Smooth muscle cell (in vitro differentiated cells): ENCODE measurements around the gene GATAD2A. TPM values are rescaled to one million over a fixed set of nuclear protein-coding genes. Genes with fewer than 3 reads are reported as not detected.

ENCODE experiments used
- DNase-seq: peaks from one replicate; lab custom pipeline; 2025; ENCODE audit not compliant: unreplicated experiment; lab: John Stamatoyannopoulos, UW
- H2AFZ ChIP-seq: fragments of 200-600 bp; sonication (generic); 2 replicates; pipeline ENCODE4 v1.6.0; 2016; ENCODE audit warnings: antibody characterized with exemption, low read depth, mild to moderate bottlenecking
- H3F3A ChIP-seq: fragments of 200-600 bp; sonication (generic); 2 replicates; pipeline ENCODE4 v1.6.0; 2017; ENCODE audit warnings: antibody characterized with exemption, low read depth
- H3K27ac ChIP-seq: fragments of 200-600 bp; sonication (generic); 2 replicates; pipeline ENCODE4 v1.5.1; 2016; ENCODE audit warnings: low read depth, mild to moderate bottlenecking
- H3K27me3 ChIP-seq: fragments of 200-600 bp; sonication (generic); 2 replicates; pipeline ENCODE4 v1.6.1; 2016; ENCODE audit warnings: low read depth, mild to moderate bottlenecking
- H3K36me3 ChIP-seq: fragments of 200-600 bp; sonication (generic); 2 replicates; pipeline ENCODE4 v1.5.1; 2016; ENCODE audit warnings: low read depth
- H3K4me1 ChIP-seq: fragments of 200-600 bp; sonication (generic); 2 replicates; pipeline ENCODE4 v1.5.1; 2016; ENCODE audit warnings: low read depth
- H3K4me2 ChIP-seq: fragments of 200-600 bp; sonication (generic); 2 replicates; pipeline ENCODE4 v1.6.0; 2016; ENCODE audit warnings: mild to moderate bottlenecking
- H3K4me3 ChIP-seq: fragments of 200-600 bp; sonication (generic); 2 replicates; pipeline ENCODE4 v1.5.1; 2016; ENCODE audit warnings: mild to moderate bottlenecking
- H3K79me2 ChIP-seq: fragments of 200-600 bp; sonication (generic); 2 replicates; pipeline ENCODE4 v1.6.0; 2016; ENCODE audit warnings: low read depth, mild to moderate bottlenecking
- H3K9ac ChIP-seq: fragments of 200-600 bp; sonication (generic); 2 replicates; pipeline ENCODE4 v1.6.0; 2016; ENCODE audit warnings: low read depth
- H3K9me3 ChIP-seq: fragments of 200-600 bp; sonication (generic); replicated peaks from 2 replicates; pipeline ENCODE4 v1.5.1; 2016; ENCODE audit warnings: low read depth
- H4K20me1 ChIP-seq: fragments of 200-600 bp; sonication (generic); 2 replicates; pipeline ENCODE4 v1.6.0; 2016; ENCODE audit warnings: low read depth
- WGBS: methylation state at CpG from one replicate; pipeline ENCODE4 v1.1.7; 2016; ENCODE audit warnings: low lambda C conversion rate; 5-methylcytosine and 5-hydroxymethylcytosine counted together
- polyA plus RNA-seq: library from polyadenylated mRNA; unstranded; fragments of >200 nt; fragmentation: Nextera tagmentation; extraction: Ambion mirVana; gene quantifications from 2 replicates; pipeline ENCODE4 v1.2.1, GENCODE V29; 2016
- total RNA-seq: library from RNA; depleted of rRNA; stranded (reverse); fragments of >200 nt; gene quantifications from 2 replicates; pipeline ENCODE4 v1.2.3, GENCODE V29; 2014
- TF ChIP-seq, protein P1 (sequence below): fragments of 200-600 bp; sonication (generic); IDR thresholded peaks from 2 replicates; pipeline ENCODE4 v1.5.1; 2017; ENCODE audit warnings: borderline replicate concordance, mild to moderate bottlenecking, antibody characterized with exemption; ENCODE audit not compliant: insufficient read depth, poor library complexity, severe bottlenecking

Gene GATAD2A
- total and polyA plus RNA-seq, 2 experiments from 2014 or later = 26.8 to 27.0 TPM

- Histone ChIP-seq H3K9ac (no peak overlapping the region), H3K4me2 (no peak overlapping the region), H3F3A (peaks cover 4% of the 10 kb centered on the region), H3K79me2 (peaks cover 10% of the 10 kb centered on the region), H4K20me1 (no peaks in the 10 kb centered on the region), H3K27ac (no peak overlapping the region), H3K36me3 (no peaks in the 10 kb centered on the region), H3K4me3 (no peak overlapping the region), H2AFZ (no peak overlapping the region), H3K9me3 (no peaks in the 10 kb centered on the region), H3K27me3 (no peaks in the 10 kb centered on the region), H3K4me1 (no peaks in the 10 kb centered on the region)
- WGBS = 95% methylated on average over 11 of the region's 11 CpGs
- no peak for DNase-seq
- TF ChIP-seq, protein P1, sequence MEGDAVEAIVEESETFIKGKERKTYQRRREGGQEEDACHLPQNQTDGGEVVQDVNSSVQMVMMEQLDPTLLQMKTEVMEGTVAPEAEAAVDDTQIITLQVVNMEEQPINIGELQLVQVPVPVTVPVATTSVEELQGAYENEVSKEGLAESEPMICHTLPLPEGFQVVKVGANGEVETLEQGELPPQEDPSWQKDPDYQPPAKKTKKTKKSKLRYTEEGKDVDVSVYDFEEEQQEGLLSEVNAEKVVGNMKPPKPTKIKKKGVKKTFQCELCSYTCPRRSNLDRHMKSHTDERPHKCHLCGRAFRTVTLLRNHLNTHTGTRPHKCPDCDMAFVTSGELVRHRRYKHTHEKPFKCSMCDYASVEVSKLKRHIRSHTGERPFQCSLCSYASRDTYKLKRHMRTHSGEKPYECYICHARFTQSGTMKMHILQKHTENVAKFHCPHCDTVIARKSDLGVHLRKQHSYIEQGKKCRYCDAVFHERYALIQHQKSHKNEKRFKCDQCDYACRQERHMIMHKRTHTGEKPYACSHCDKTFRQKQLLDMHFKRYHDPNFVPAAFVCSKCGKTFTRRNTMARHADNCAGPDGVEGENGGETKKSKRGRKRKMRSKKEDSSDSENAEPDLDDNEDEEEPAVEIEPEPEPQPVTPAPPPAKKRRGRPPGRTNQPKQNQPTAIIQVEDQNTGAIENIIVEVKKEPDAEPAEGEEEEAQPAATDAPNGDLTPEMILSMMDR = no peak
Measured at GRCh38 chr19:19381007-19381926, 24.2 kb upstream of the GATAD2A start.

DNA sequence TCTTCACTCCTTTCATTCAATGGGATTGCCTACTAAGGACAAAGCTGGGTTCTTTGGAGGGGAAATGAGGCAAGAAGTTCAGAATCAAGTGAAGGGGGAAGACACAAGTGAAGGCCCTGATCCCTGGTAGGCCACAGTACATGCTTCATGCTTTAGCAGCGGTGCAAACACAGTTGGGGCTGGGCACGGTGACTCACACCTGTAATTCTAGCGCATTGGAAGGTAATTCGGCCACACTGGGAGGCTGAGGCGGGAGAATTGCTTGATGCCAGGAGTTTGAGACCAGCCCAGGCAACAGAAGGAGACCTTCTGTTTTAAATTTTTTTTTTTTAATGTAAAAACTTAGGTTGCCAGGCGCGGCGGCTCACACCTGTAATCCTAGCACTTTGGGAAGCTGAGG, 23.4 kb upstream of the GATAD2A start:
- H3K4me1 ChIP-seq = peaks cover 8% of the 10 kb centered on the region

GRCh38 chr19:19384486-19384885, 21.0 kb upstream of the GATAD2A start:
- Histone ChIP-seq H3K79me2 (peaks cover 36% of the 10 kb centered on the region), H3K27ac (no peak overlapping the region), H3K27me3 (no peaks in the 10 kb centered on the region), H3K9ac (peak overlapping the region; percentile 67), H3K9me3 (no peaks in the 10 kb centered on the region), H3K36me3 (no peaks in the 10 kb centered on the region), H2AFZ (no peak overlapping the region), H4K20me1 (no peaks in the 10 kb centered on the region), H3K4me2 (peak overlapping the region; percentile 81), H3F3A (peaks cover 4% of the 10 kb centered on the region), H3K4me1 (peaks cover 8% of the 10 kb centered on the region), H3K4me3 (peak overlapping the region; percentile 52)
- TF ChIP-seq, protein P1 = no peak
- WGBS = 85% methylated on average over 13 of the region's 13 CpGs
- DNase-seq = no peak

More for the DNA sequence above, 23.4 kb upstream of the GATAD2A start:
- DNase-seq = no peak
- H3K9ac ChIP-seq = no peak overlapping the region
- H3K79me2 ChIP-seq = peaks cover 18% of the 10 kb centered on the region
- no peaks in the 10 kb centered on the region for H3K27me3 ChIP-seq
- H3F3A ChIP-seq = peaks cover 4% of the 10 kb centered on the region
- no peak overlapping the region for H3K4me3 ChIP-seq
- no peaks in the 10 kb centered on the region for H3K36me3 ChIP-seq
- no peaks in the 10 kb centered on the region for H4K20me1 ChIP-seq
- H3K9me3 ChIP-seq = no peaks in the 10 kb centered on the region
- no peak overlapping the region for H3K27ac ChIP-seq
- no peak overlapping the region for H2AFZ ChIP-seq
- WGBS = 88% methylated on average over 8 of the region's 8 CpGs
- TF ChIP-seq, protein P1 = no peak
- H3K4me2 ChIP-seq = no peak overlapping the region
